KMS-11 (cell line): ENCODE results near the gene ADARB1.

Experiments used
- H2AFZ ChIP-seq: fragments of 200-600 bp; sonication (generic); 2 replicates; pipeline ENCODE4 v1.6.1; 2016; ENCODE audit warnings: antibody characterized with exemption, mixed run types, low read depth
- H3K27ac ChIP-seq: fragments of 200-600 bp; sonication (generic); 2 replicates; pipeline ENCODE4 v1.6.1; 2016; ENCODE audit warnings: mild to moderate bottlenecking, mixed run types
- H3K27me3 ChIP-seq: fragments of 200-600 bp; sonication (generic); 2 replicates; pipeline ENCODE4 v1.6.1; 2017; ENCODE audit warnings: mild to moderate bottlenecking, low read depth, mixed run types, moderate library complexity; ENCODE audit not compliant: insufficient read depth
- H3K36me3 ChIP-seq: fragments of 200-600 bp; sonication (generic); 2 replicates; pipeline ENCODE4 v1.6.1; 2017; ENCODE audit warnings: mild to moderate bottlenecking, mixed run types; ENCODE audit not compliant: insufficient read depth
- H3K4me1 ChIP-seq: fragments of 200-600 bp; sonication (generic); 2 replicates; pipeline ENCODE4 v1.6.1; 2016; ENCODE audit warnings: mild to moderate bottlenecking, low read depth, mixed run types; ENCODE audit not compliant: poor library complexity, severe bottlenecking
- H3K4me2 ChIP-seq: fragments of 200-600 bp; sonication (generic); 2 replicates; pipeline ENCODE4 v1.7.0; 2016; ENCODE audit warnings: mild to moderate bottlenecking, mixed run types
- H3K4me3 ChIP-seq: fragments of 200-600 bp; sonication (generic); IDR thresholded peaks from 2 replicates; pipeline ENCODE4 v1.6.1; 2017; ENCODE audit warnings: low read depth, low read length, mixed read lengths; ENCODE audit not compliant: insufficient read depth
- H3K79me2 ChIP-seq: fragments of 200-600 bp; sonication (generic); 2 replicates; pipeline ENCODE4 v1.6.1; 2016; ENCODE audit warnings: low read depth, mixed run types; ENCODE audit not compliant: insufficient read depth
- H3K9ac ChIP-seq: fragments of 200-600 bp; sonication (generic); 2 replicates; pipeline ENCODE4 v1.6.1; 2016; ENCODE audit warnings: mild to moderate bottlenecking, mixed run types
- H4K20me1 ChIP-seq: fragments of 200-600 bp; sonication (generic); 2 replicates; pipeline ENCODE4 v1.6.1; 2016; ENCODE audit warnings: mild to moderate bottlenecking, mixed run types; ENCODE audit not compliant: insufficient read depth
- TF ChIP-seq, protein P1 (sequence below): fragments of 200-600 bp; sonication (generic); conservative IDR thresholded peaks from 2 replicates; pipeline ENCODE4 v1.6.1; 2017; ENCODE audit warnings: low read depth, mild to moderate bottlenecking, antibody characterized with exemption, low read length, moderate library complexity, mixed read lengths

Gene ADARB1

DNA sequence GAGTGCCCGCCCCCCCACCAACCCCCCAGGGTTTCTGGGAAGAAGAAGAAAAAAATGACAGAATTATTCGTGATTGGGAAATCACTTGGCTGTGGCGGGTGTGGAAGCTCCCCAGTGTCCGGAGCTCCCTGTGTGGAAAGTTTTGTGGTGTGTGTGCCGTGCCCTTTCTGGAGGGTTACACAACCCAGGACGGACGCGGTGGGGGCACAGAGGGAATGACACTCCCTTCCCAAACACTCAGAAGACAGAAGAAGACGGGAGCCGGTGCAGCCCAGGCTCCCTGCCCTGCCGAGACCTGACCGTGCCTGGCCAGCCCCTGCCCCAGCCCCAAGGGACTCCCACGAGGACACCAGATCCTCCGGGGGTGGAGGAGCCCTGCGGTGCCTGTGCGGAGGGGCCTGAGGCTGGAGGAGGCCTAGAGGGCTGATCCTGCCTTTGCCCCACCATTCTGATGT is 33.0 kb upstream of the ADARB1 start:
- no peak overlapping the region for H2AFZ ChIP-seq
- H3K9ac ChIP-seq: no peak overlapping the region
- H3K79me2 ChIP-seq: no peaks in the 10 kb centered on the region

DNA sequence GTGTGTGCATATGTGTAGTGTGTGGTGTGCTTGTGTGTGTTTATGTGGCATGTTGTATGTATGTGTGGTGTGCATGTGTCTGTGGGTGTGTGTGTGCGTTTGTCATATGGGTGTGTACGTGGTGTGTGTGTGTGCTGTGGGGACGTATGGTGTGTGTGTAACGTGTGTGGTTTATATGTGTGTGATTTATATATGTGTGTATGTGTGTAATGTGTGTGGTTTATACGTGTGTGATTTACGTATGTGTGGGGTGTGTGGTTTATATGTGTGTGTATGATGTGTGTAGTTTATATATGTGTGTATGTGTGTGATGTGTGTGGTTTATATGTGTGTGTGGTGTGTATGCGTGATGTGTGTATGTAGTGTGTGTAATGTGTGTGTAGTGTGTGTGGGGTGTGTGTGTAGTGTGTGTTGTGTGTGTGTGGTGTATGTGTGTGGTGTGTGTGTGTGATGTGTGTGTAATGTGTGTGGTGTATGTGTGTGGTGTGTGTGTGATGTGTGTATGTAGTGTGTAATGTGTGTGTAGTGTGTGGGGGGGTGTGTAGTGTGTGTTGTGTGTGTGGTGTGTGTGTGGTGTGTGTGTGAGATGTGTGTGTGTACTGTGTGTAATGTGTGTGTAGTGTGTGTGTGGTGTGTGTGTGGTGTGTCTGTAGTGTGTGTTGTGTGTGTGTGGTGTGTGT is 32.3 kb upstream of the ADARB1 start:
- no peaks in the 10 kb centered on the region for H4K20me1 ChIP-seq
- no peak overlapping the region for H3K4me3 ChIP-seq
- H3K9ac ChIP-seq: no peak overlapping the region
- no peak overlapping the region for H3K27ac ChIP-seq
- H3K27me3 ChIP-seq: peaks cover 31% of the 10 kb centered on the region
- no peaks in the 10 kb centered on the region for H3K79me2 ChIP-seq
- no peak overlapping the region for H2AFZ ChIP-seq
- H3K36me3 ChIP-seq: no peaks in the 10 kb centered on the region
- H3K4me2 ChIP-seq: no peak overlapping the region
- no peaks in the 10 kb centered on the region for H3K4me1 ChIP-seq
- TF ChIP-seq, protein P1, sequence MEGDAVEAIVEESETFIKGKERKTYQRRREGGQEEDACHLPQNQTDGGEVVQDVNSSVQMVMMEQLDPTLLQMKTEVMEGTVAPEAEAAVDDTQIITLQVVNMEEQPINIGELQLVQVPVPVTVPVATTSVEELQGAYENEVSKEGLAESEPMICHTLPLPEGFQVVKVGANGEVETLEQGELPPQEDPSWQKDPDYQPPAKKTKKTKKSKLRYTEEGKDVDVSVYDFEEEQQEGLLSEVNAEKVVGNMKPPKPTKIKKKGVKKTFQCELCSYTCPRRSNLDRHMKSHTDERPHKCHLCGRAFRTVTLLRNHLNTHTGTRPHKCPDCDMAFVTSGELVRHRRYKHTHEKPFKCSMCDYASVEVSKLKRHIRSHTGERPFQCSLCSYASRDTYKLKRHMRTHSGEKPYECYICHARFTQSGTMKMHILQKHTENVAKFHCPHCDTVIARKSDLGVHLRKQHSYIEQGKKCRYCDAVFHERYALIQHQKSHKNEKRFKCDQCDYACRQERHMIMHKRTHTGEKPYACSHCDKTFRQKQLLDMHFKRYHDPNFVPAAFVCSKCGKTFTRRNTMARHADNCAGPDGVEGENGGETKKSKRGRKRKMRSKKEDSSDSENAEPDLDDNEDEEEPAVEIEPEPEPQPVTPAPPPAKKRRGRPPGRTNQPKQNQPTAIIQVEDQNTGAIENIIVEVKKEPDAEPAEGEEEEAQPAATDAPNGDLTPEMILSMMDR: no peak

More for the DNA sequence above, 33.0 kb upstream of the ADARB1 start:
- H3K36me3 ChIP-seq: no peaks in the 10 kb centered on the region
- H3K27me3 ChIP-seq: peaks cover 38% of the 10 kb centered on the region
- H3K4me2 ChIP-seq: no peak overlapping the region
- H3K27ac ChIP-seq: no peak overlapping the region
- no peaks in the 10 kb centered on the region for H4K20me1 ChIP-seq
- no peaks in the 10 kb centered on the region for H3K4me1 ChIP-seq
- TF ChIP-seq, protein P1: no peak
- H3K4me3 ChIP-seq: no peak overlapping the region

DNA sequence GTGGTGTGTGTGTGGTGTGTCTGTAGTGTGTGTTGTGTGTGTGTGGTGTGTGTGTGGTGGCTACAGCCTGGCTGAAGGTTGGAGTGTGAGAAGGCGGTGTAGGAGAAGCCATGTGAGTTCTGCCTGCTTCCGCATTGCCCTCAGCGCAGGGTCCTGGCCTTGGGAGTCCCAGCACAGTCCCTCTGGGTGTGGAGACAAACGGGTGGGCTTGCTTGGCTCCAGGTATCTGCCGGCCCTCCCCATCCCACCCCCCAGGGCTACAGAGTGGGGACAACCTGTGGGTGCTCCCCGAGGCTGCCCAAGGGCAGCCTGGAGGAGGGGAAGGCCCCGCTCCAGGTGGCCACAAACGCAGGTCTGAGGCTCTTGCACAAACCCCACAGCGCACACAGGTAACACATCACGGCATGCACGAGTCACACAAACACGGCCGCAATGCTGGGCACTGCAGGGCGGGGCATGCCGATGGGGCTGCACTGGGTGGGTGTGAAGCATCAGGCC is 31.7 kb upstream of the ADARB1 start:
- no peak overlapping the region for H3K9ac ChIP-seq
- no peak overlapping the region for H3K27ac ChIP-seq
- no peak overlapping the region for H2AFZ ChIP-seq
- TF ChIP-seq, protein P1: no peak
- no peaks in the 10 kb centered on the region for H3K79me2 ChIP-seq
- no peak overlapping the region for H3K4me2 ChIP-seq
- peaks cover 25% of the 10 kb centered on the region for H3K27me3 ChIP-seq
- no peaks in the 10 kb centered on the region for H3K36me3 ChIP-seq
- no peak overlapping the region for H3K4me3 ChIP-seq
- H3K4me1 ChIP-seq: no peaks in the 10 kb centered on the region
- H4K20me1 ChIP-seq: no peaks in the 10 kb centered on the region

DNA sequence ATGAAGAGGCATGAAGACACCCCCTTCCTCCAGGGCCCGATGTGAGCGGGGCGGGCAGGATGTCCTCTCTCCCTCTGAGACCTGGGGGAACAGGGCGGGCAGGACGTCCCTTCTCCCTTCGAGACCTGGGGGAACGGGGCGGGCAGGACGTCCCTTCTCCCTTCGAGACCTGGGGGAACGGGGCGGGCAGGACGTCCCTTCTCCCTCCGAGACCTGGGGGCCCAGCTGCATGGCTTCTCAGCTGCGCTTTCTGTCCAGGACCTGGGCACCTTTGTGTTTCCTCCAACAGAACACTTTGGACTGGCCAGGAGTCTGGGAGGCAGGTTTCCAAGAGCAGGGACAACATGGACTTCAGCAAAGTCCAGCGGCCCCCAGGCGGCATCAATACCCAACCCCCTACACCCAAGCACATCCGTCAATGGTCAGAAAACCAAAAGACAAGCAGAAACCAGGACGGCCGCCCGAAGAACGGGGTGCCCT is 30.8 kb upstream of the ADARB1 start:
- H2AFZ ChIP-seq: no peak overlapping the region
- H3K79me2 ChIP-seq: no peaks in the 10 kb centered on the region
- H3K4me3 ChIP-seq: no peak overlapping the region
- no peak overlapping the region for H3K4me2 ChIP-seq
- peaks cover 24% of the 10 kb centered on the region for H3K27me3 ChIP-seq
- no peaks in the 10 kb centered on the region for H3K4me1 ChIP-seq
- no peak overlapping the region for H3K27ac ChIP-seq
- H3K9ac ChIP-seq: no peak overlapping the region
- H4K20me1 ChIP-seq: no peaks in the 10 kb centered on the region
- no peaks in the 10 kb centered on the region for H3K36me3 ChIP-seq
- TF ChIP-seq, protein P1: no peak
